OCI-LY7 (cell line): ENCODE results near the gene TRAF6. TPM values are rescaled to one million over a fixed set of nuclear protein-coding genes. Genes with fewer than 3 reads are reported as not detected.
A peak's percentile ranks its signal among the peaks of the same experiment; 100 is the strongest.

ENCODE experiments used
- BruUV-seq: library from RNA; stranded (reverse); fragments of 400-500 nt; replicated peaks from 2 replicates; lab custom pipeline; 2021; lab: Mats Ljungman, UMichigan
- CTCF ChIA-PET: fragments of 300-600 bp; sonication (Branson Sonifier 250); formaldehyde crosslinking; loops from one replicate; lab custom pipeline; 2022; ENCODE audit warnings: antibody characterized with exemption; ENCODE audit not compliant: unreplicated experiment; lab: Charles Lee
- POLR2A ChIA-PET: fragments of 300-600 bp; sonication (Branson Sonifier 250); formaldehyde crosslinking; loops from one replicate; lab custom pipeline; 2022; ENCODE audit warnings: antibody characterized with exemption; lab: Charles Lee
- DNase-seq: peaks from one replicate; pipeline ENCODE4 v3.0.0-alpha.2; 2015; ENCODE audit warnings: low spot score
- H2AFZ ChIP-seq: fragments of 200-600 bp; sonication (generic), shearing (Covaris generic); 2 replicates; pipeline ENCODE4 v1.6.1; 2014; ENCODE audit warnings: mild to moderate bottlenecking, antibody characterized with exemption, low read length, moderate library complexity
- H3K27ac ChIP-seq: fragments of 200-600 bp; sonication (generic); 2 replicates; pipeline ENCODE4 v1.5.1; 2014; ENCODE audit warnings: mixed run types, low read depth, mild to moderate bottlenecking, moderate library complexity, low read length, inconsistent platforms; ENCODE audit not compliant: poor library complexity, severe bottlenecking
- H3K36me3 ChIP-seq: fragments of 200-600 bp; sonication (generic); 2 replicates; pipeline ENCODE4 v1.6.1; 2014; ENCODE audit warnings: mild to moderate bottlenecking, antibody characterized with exemption, low read length, moderate library complexity, mixed read lengths; ENCODE audit not compliant: insufficient read depth
- H3K4me1 ChIP-seq: fragments of 200-600 bp; sonication (generic); 2 replicates; pipeline ENCODE4 v1.5.1; 2014; ENCODE audit warnings: mild to moderate bottlenecking, low read length; ENCODE audit not compliant: insufficient read depth, poor library complexity, severe bottlenecking
- H3K4me2 ChIP-seq: fragments of 200-600 bp; sonication (generic); 2 replicates; pipeline ENCODE4 v1.6.1; 2014; ENCODE audit warnings: mild to moderate bottlenecking, low read length
- H3K4me3 ChIP-seq: fragments of 200-600 bp; sonication (generic); 2 replicates; pipeline ENCODE4 v1.5.1; 2014; ENCODE audit warnings: mild to moderate bottlenecking, low read depth, low read length; ENCODE audit not compliant: poor library complexity, severe bottlenecking
- H3K79me2 ChIP-seq: fragments of 200-600 bp; sonication (generic); 2 replicates; pipeline ENCODE4 v1.6.1; 2016; ENCODE audit warnings: low read depth, mild to moderate bottlenecking, low read length, moderate library complexity, mixed read lengths; ENCODE audit not compliant: insufficient read depth
- H3K9me2 ChIP-seq: fragments of 200-600 bp; sonication (generic); 2 replicates; pipeline ENCODE4 v1.6.1; 2016; ENCODE audit warnings: mild to moderate bottlenecking, low read length, mixed read lengths; ENCODE audit not compliant: insufficient read depth
- H3K9me3 ChIP-seq: fragments of 200-600 bp; sonication (generic); 2 replicates; pipeline ENCODE4 v1.6.1; 2014; ENCODE audit warnings: mild to moderate bottlenecking, mixed run types, low read length, mixed read lengths
- H4K20me1 ChIP-seq: fragments of 200-600 bp; sonication (generic); 2 replicates; pipeline ENCODE4 v1.6.1; 2014; ENCODE audit warnings: mild to moderate bottlenecking, antibody characterized with exemption, low read length, moderate library complexity, mixed read lengths; ENCODE audit not compliant: insufficient read depth
- CTCF ChIP-seq: fragments of 200-600 bp; sonication (generic); conservative IDR thresholded peaks from 2 replicates; pipeline ENCODE4 v1.5.1; 2014; ENCODE audit warnings: mild to moderate bottlenecking, antibody characterized with exemption, low read length, moderate library complexity, mixed read lengths
- EZH2phosphoT487 ChIP-seq: fragments of 200-600 bp; sonication (generic); IDR thresholded peaks from 2 replicates; pipeline ENCODE4 v1.6.1; 2018; ENCODE audit warnings: low read depth, borderline replicate concordance, mild to moderate bottlenecking, mixed run types, antibody characterized with exemption, low read length, moderate library complexity, mixed read lengths
- intact Hi-C: fragments of 100-400 bp; cut with micrococcal nuclease; formaldehyde crosslinking; loops from one replicate; pipeline ENCODE4 v1.10.0; 2022; ENCODE audit not compliant: unreplicated experiment
- total RNA-seq, 2 experiments: library from RNA; depleted of rRNA in 1 of 2; stranded (reverse); fragments of >200 nt in 1 of 2; shearing (Covaris generic) in 1 of 2; gene quantifications; 2 replicates each; pipeline ENCODE4 v1.2.3, GENCODE V29; 2014 to 2022

TRAF6 gene
- total RNA-seq, 2 experiments from 2014 or later, result 5.5 to 10.2 TPM

- H3K4me2 ChIP-seq, result peak overlapping the region; percentile 49
- intact Hi-C loops, result no loop called here
- BruUV-seq, result no TSS peak
Measured at GRCh38 chr11:36510594-36510942, 496 bp upstream of the TRAF6 start.

GRCh38 chr11:36509201-36509639 is 852 bp downstream of the TRAF6 start:
- H3K36me3 ChIP-seq, result no peaks in the 10 kb centered on the region
- intact Hi-C loops, result no loop called here
- H2AFZ ChIP-seq, result peak overlapping the region; percentile 91; the same call in 1 of the 2 replicates
- BruUV-seq, result no TSS peak
- peak overlapping the region; percentile 69 for H3K4me2 ChIP-seq
- H3K4me3 ChIP-seq, result peak overlapping the region; percentile 92
- peaks cover 20% of the 10 kb centered on the region; the same call in 1 of the 2 replicates for H3K79me2 ChIP-seq
- DNase-seq, result peak; percentile 19
- peaks cover 8% of the 10 kb centered on the region; the same call in 1 of the 2 replicates for H4K20me1 ChIP-seq
- peaks cover 8% of the 10 kb centered on the region for H3K4me1 ChIP-seq
- ChIA-PET CTCF (interaction anchor here (1.5 kb wide), 1 partner anchor 217 kb away, joined by 3 read pairs; no protein-coding TSS in a partner anchor), POLR2A (interaction anchor here (0.7 to 1.5 kb wide), 4 partner anchors 9 to 54 kb away, joined by 3 to 5 read pairs (median 4); no protein-coding TSS in a partner anchor)
- H3K9me3 ChIP-seq, result no peaks in the 10 kb centered on the region
- H3K9me2 ChIP-seq, result no peaks in the 10 kb centered on the region
- TF ChIP-seq CTCF (no peak), EZH2phosphoT487 (no peak)
- H3K27ac ChIP-seq, result no peak overlapping the region

More at GRCh38 chr11:36510594-36510942, 496 bp upstream of the TRAF6 start:
- Histone ChIP-seq H3K27ac (no peak overlapping the region), H4K20me1 (peaks cover 8% of the 10 kb centered on the region; the same call in 1 of the 2 replicates), H3K4me1 (peaks cover 8% of the 10 kb centered on the region), H2AFZ (peak overlapping the region; percentile 91), H3K9me2 (no peaks in the 10 kb centered on the region), H3K36me3 (no peaks in the 10 kb centered on the region), H3K9me3 (no peaks in the 10 kb centered on the region), H3K79me2 (peaks cover 20% of the 10 kb centered on the region; the same call in 1 of the 2 replicates), H3K4me3 (peak overlapping the region; percentile 92)
- ChIA-PET CTCF (interaction anchor here (1.5 kb wide), 1 partner anchor 219 kb away, joined by 3 read pairs; no protein-coding TSS in a partner anchor), POLR2A (no interaction called here)
- no peak for DNase-seq
- no peak for TF ChIP-seq EZH2phosphoT487
- TF ChIP-seq CTCF, result no peak

- CTCF ChIA-PET, result no interaction called here
- DNase-seq, result no peak
- Histone ChIP-seq H3K9me2 (no peaks in the 10 kb centered on the region), H2AFZ (no peak overlapping the region), H3K36me3 (peaks cover 4% of the 10 kb centered on the region; the same call in 1 of the 2 replicates), H3K9me3 (no peaks in the 10 kb centered on the region), H3K4me3 (peak overlapping the region; percentile 92), H3K4me2 (peak overlapping the region; percentile 69), H3K4me1 (peaks cover 8% of the 10 kb centered on the region), H4K20me1 (peaks cover 8% of the 10 kb centered on the region; the same call in 1 of the 2 replicates), H3K79me2 (peaks cover 20% of the 10 kb centered on the region; the same call in 1 of the 2 replicates), H3K27ac (no peak overlapping the region)
- POLR2A ChIA-PET, result interaction anchor here (0.7 to 1.5 kb wide), 4 partner anchors 9 to 55 kb away, joined by 3 to 5 read pairs (median 4); no protein-coding TSS in a partner anchor
- TSS peak; percentile 75 for BruUV-seq
- no peak for TF ChIP-seq EZH2phosphoT487
- TF ChIP-seq CTCF, result no peak
- intact Hi-C loops, result no loop called here
Measured at GRCh38 chr11:36508743-36509142, 1.3 kb downstream of the TRAF6 start.
